H1 (cell line): ENCODE results near the gene ZBTB2. TPM values are rescaled to one million over a fixed set of nuclear protein-coding genes. Genes with fewer than 3 reads are reported as not detected.

ENCODE experiments used
- CTCF ChIA-PET: fragments of 300-600 bp; sonication (Branson Sonifier 250); formaldehyde crosslinking; loops from one replicate; lab custom pipeline; 2021; ENCODE audit not compliant: partially characterized antibody; lab: Charles Lee
- POLR2A ChIA-PET: fragments of 300-600 bp; sonication (Branson Sonifier 250); formaldehyde crosslinking; loops from one replicate; lab custom pipeline; 2021; ENCODE audit warnings: inconsistent platforms; ENCODE audit not compliant: partially characterized antibody; lab: Charles Lee
- DNase-seq, 2 experiments: peaks; one replicate each; pipeline versions ENCODE4 v3.0.0 to v3.0.0-alpha.2; 2010 to 2022; ENCODE audit warnings: low spot score in 2 of 2, low read depth in 1 of 2, mixed read lengths in 1 of 2
- FAIRE-seq: peaks from 2 replicates; lab custom pipeline; 2011; peaks lifted over from hg19 to GRCh38; lab: Jason Lieb, UNC
- H2AFZ ChIP-seq: 2 replicates; pipeline ENCODE4 v1.8.1; 2012; ENCODE audit warnings: low read length, inconsistent platforms
- H2AK5ac ChIP-seq: 2 replicates; pipeline ENCODE4 v1.6.1; 2013; ENCODE audit warnings: low read depth, low read length
- H2BK120ac ChIP-seq: replicated peaks from 2 replicates; pipeline ENCODE3; 2013; ENCODE audit warnings: low read depth, low read length, inconsistent platforms
- H2BK12ac ChIP-seq: 2 replicates; pipeline ENCODE4 v1.6.1; 2013; ENCODE audit warnings: low read depth, low read length
- H2BK15ac ChIP-seq: 2 replicates; pipeline ENCODE4 v1.6.1; 2013; ENCODE audit warnings: low read length
- H2BK20ac ChIP-seq: 2 replicates; pipeline ENCODE4 v1.6.1; 2013; ENCODE audit warnings: low read length
- H2BK5ac ChIP-seq: 2 replicates; pipeline ENCODE4 v1.6.1; 2013; ENCODE audit warnings: low read depth, low read length
- H3K14ac ChIP-seq: 2 replicates; pipeline ENCODE4 v1.6.1; 2013; ENCODE audit warnings: inconsistent platforms; ENCODE audit not compliant: insufficient read length
- H3K18ac ChIP-seq: 2 replicates; pipeline ENCODE4 v1.6.1; 2013; ENCODE audit warnings: low read length; ENCODE audit errors: extremely low read depth
- H3K23ac ChIP-seq: 2 replicates; pipeline ENCODE4 v1.6.1; 2013; ENCODE audit warnings: inconsistent platforms; ENCODE audit not compliant: insufficient read length
- H3K23me2 ChIP-seq: 2 replicates; pipeline ENCODE4 v1.6.1; 2013; ENCODE audit warnings: low read depth, low read length
- H3K27ac ChIP-seq: 2 replicates; pipeline ENCODE4 v1.6.1; 2011; ENCODE audit warnings: low read depth, low read length, inconsistent platforms
- H3K27me3 ChIP-seq, 4 experiments: replicated peaks in 1 of 4; 1 replicate in 1 of 4; 2 replicates in 3 of 4; pipeline versions ENCODE4 v1.6.1 to v1.8.1; 2011 to 2013; ENCODE audit warnings: low read length in 3 of 4, mild to moderate bottlenecking in 3 of 4, inconsistent platforms in 2 of 4, mixed read lengths in 2 of 4, moderate library complexity in 1 of 4; ENCODE audit not compliant: control insufficient read depth in 3 of 4, insufficient read depth in 3 of 4; ENCODE audit errors: extremely low read depth in 1 of 4
- H3K36me3 ChIP-seq, 4 experiments: 2 replicates each; pipeline versions ENCODE4 v1.6.1 to v1.8.1; 2011 to 2013; ENCODE audit warnings: mild to moderate bottlenecking in 4 of 4, low read length in 3 of 4, moderate library complexity in 2 of 4, control low read depth in 1 of 4, inconsistent platforms in 1 of 4; ENCODE audit not compliant: insufficient read depth in 4 of 4, control insufficient read depth in 2 of 4
- H3K4ac ChIP-seq: replicated peaks from 2 replicates; pipeline ENCODE3; 2013; ENCODE audit warnings: low read length, low read depth, mixed read lengths, inconsistent platforms; ENCODE audit not compliant: insufficient read length
- H3K4me1 ChIP-seq, 4 experiments: replicated peaks in 1 of 4; 1 replicate in 1 of 4; 2 replicates in 3 of 4; pipeline versions ENCODE4 v1.6.1 to v1.8.1; 2011 to 2013; ENCODE audit warnings: low read length in 3 of 4, inconsistent platforms in 2 of 4, mixed read lengths in 1 of 4; ENCODE audit not compliant: insufficient read depth in 4 of 4, control insufficient read depth in 3 of 4
- H3K4me2 ChIP-seq, 2 experiments: 2 replicates each; pipeline versions ENCODE4 v1.6.1 to v1.8.1; 2011 to 2013; ENCODE audit warnings: low read depth in 2 of 2, low read length in 2 of 2, control low read depth in 1 of 2, inconsistent platforms in 1 of 2, mild to moderate bottlenecking in 1 of 2; ENCODE audit not compliant: insufficient read depth in 1 of 2
- H3K4me3 ChIP-seq, 4 experiments: fragments of 200-600, 300-600 bp in 1 of 4; sonication (generic), shearing (Covaris generic), sonication (Bioruptor Twin) in 1 of 4; 2 replicates each; pipeline versions ENCODE4 v1.5.1 to v1.8.1; 2011 to 2016; ENCODE audit warnings: low read length in 4 of 4, low read depth in 3 of 4, control low read depth in 2 of 4, inconsistent platforms in 2 of 4, mild to moderate bottlenecking in 2 of 4, mixed read lengths in 1 of 4, moderate library complexity in 1 of 4; ENCODE audit not compliant: insufficient read depth in 2 of 4; ENCODE audit errors: extremely low read depth in 1 of 4
- H3K56ac ChIP-seq: replicated peaks from 2 replicates; pipeline ENCODE3; 2013; ENCODE audit warnings: low read depth, mild to moderate bottlenecking, mixed read lengths, low read length, inconsistent platforms; ENCODE audit not compliant: insufficient read length
- H3K79me1 ChIP-seq: 2 replicates; pipeline ENCODE4 v1.6.1; 2013; ENCODE audit warnings: low read depth, low read length, control low read depth
- H3K79me2 ChIP-seq, 2 experiments: 2 replicates each; pipeline versions ENCODE4 v1.6.1 to v1.8.1; 2012 to 2013; ENCODE audit warnings: low read length in 2 of 2, mild to moderate bottlenecking in 2 of 2, inconsistent platforms in 1 of 2; ENCODE audit not compliant: insufficient read depth in 2 of 2, control insufficient read depth in 1 of 2
- H3K9ac ChIP-seq, 4 experiments: replicated peaks in 1 of 4; 1 replicate in 1 of 4; 2 replicates in 3 of 4; pipeline versions ENCODE4 v1.6.1 to v1.8.1; 2011 to 2013; ENCODE audit warnings: low read depth in 3 of 4, low read length in 3 of 4, control low read depth in 2 of 4, mild to moderate bottlenecking in 2 of 4, moderate library complexity in 2 of 4, inconsistent platforms in 1 of 4; ENCODE audit errors: extremely low read depth in 1 of 4
- H3K9me3 ChIP-seq, 2 experiments: 2 replicates each; pipeline versions ENCODE4 v1.6.1 to v1.8.1; 2012 to 2013; ENCODE audit warnings: mild to moderate bottlenecking in 2 of 2, moderate library complexity in 2 of 2, control low read depth in 1 of 2, inconsistent platforms in 1 of 2, low read depth in 1 of 2, low read length in 1 of 2, mixed read lengths in 1 of 2; ENCODE audit not compliant: insufficient read depth in 2 of 2
- H4K20me1 ChIP-seq, 2 experiments: replicated peaks in 1 of 2; 2 replicates each; pipeline versions ENCODE3 to v1.8.1; 2011 to 2013; ENCODE audit warnings: inconsistent platforms in 2 of 2, low read length in 2 of 2, mild to moderate bottlenecking in 1 of 2; ENCODE audit not compliant: insufficient read depth in 2 of 2, control insufficient read depth in 1 of 2
- H4K5ac ChIP-seq: 2 replicates; pipeline ENCODE4 v1.6.1; 2013; ENCODE audit warnings: low read length, low read depth, mixed read lengths, inconsistent platforms; ENCODE audit not compliant: insufficient read length
- H4K8ac ChIP-seq: 2 replicates; pipeline ENCODE4 v1.8.0; 2013; ENCODE audit warnings: mild to moderate bottlenecking, moderate library complexity, low read length, inconsistent platforms; ENCODE audit not compliant: insufficient read depth; ENCODE audit errors: extremely low read depth
- H4K91ac ChIP-seq: replicated peaks from 2 replicates; pipeline ENCODE3; 2013; ENCODE audit warnings: low read length, mixed read lengths, inconsistent platforms; ENCODE audit not compliant: insufficient read length
- BACH1 ChIP-seq: IDR thresholded peaks from 2 replicates; pipeline ENCODE4 v1.6.1; 2012; ENCODE audit warnings: low read length, improper control_type of control experiment
- CHD1 ChIP-seq: IDR thresholded peaks from 2 replicates; pipeline ENCODE4 v1.6.1; 2012; ENCODE audit warnings: low read depth, low read length, improper control_type of control experiment
- EP300 ChIP-seq, 2 experiments: IDR thresholded peaks; 1 replicate in 1 of 2; 2 replicates in 1 of 2; pipeline ENCODE4 v1.6.1; 2011 to 2012; ENCODE audit warnings: low read depth in 2 of 2, low read length in 2 of 2, mild to moderate bottlenecking in 2 of 2, borderline replicate concordance in 1 of 2, inconsistent platforms in 1 of 2, moderate library complexity in 1 of 2
- JUN ChIP-seq: IDR thresholded peaks from 2 replicates; pipeline ENCODE4 v1.6.1; 2011; ENCODE audit warnings: low read depth, mild to moderate bottlenecking, improper control_type of control experiment, low read length
- MAX ChIP-seq: IDR thresholded peaks from 2 replicates; pipeline ENCODE4 v1.6.1; 2012; ENCODE audit warnings: inconsistent platforms
- NRF1 ChIP-seq: IDR thresholded peaks from 2 replicates; pipeline ENCODE4 v1.6.1; 2011; ENCODE audit warnings: mild to moderate bottlenecking, low read depth, low read length, improper control_type of control experiment
- RFX5 ChIP-seq: IDR thresholded peaks from 2 replicates; pipeline ENCODE4 v1.6.1; 2011; ENCODE audit warnings: low read depth, low read length, improper control_type of control experiment, borderline replicate concordance
- RXRA ChIP-seq: IDR thresholded peaks from 2 replicates; pipeline ENCODE4 v1.6.1; 2011; ENCODE audit warnings: low read depth, mild to moderate bottlenecking, low read length, moderate library complexity; ENCODE audit not compliant: insufficient read depth
- SIN3A ChIP-seq, 2 experiments: IDR thresholded peaks in 1 of 2; conservative IDR thresholded peaks in 1 of 2; 2 replicates each; pipeline ENCODE4 v1.6.1; 2011 to 2012; ENCODE audit warnings: low read length in 2 of 2, improper control_type of control experiment in 1 of 2, low read depth in 1 of 2, mild to moderate bottlenecking in 1 of 2
- TCF12 ChIP-seq: IDR thresholded peaks from 2 replicates; pipeline ENCODE4 v1.6.1; 2011; ENCODE audit warnings: low read depth, mild to moderate bottlenecking, low read length
- WGBS, 2 experiments: shearing (Covaris generic) in 1 of 2; methylation state at CpG; one replicate each; pipeline versions ENCODE4 v1.1.6 to v1.1.7; 2013 to 2015; ENCODE audit warnings: low lambda C conversion rate in 2 of 2, mixed read lengths in 2 of 2, inconsistent platforms in 1 of 2, low coverage in 1 of 2, missing lambda C conversion rate in 1 of 2; ENCODE audit not compliant: insufficient replicate concordance in 2 of 2, insufficient coverage in 1 of 2, insufficient read length in 1 of 2; ENCODE audit errors: extremely low coverage in 1 of 2, missing lambda C conversion rate in 1 of 2; 5-methylcytosine and 5-hydroxymethylcytosine counted together
- polyA plus RNA-seq, 7 experiments: library from polyadenylated mRNA; depleted of rRNA in 3 of 7; stranded (reverse) in 5 of 7; unstranded in 2 of 7; fragments of >200 nt in 5 of 7; fragments of 200-250 nt in 2 of 7; gene quantifications; 1 replicate in 5 of 7; 2 replicates in 1 of 7; 4 replicates in 1 of 7; pipeline versions ENCODE4 v1.2.1 to v1.2.3, GENCODE V29; 2011 to 2013; ENCODE audit warnings: missing spikeins in 2 of 7, mixed read lengths in 2 of 7
- total RNA-seq: library from RNA; stranded (reverse); fragmentation: NEBNext Ultra II Directional; extraction: Animal tissue kit (Norgen Biotek cat#: 25700); gene quantifications from 2 replicates; pipeline ENCODE4 v1.2.1, GENCODE V29; 2021

The ZBTB2 gene
- total and polyA plus RNA-seq, 2 of the 8 experiments (the other 6 are each of a cell fraction or from before 2014, with no cell fraction given) = 16.1 to 23.7 TPM

- Histone ChIP-seq H2AFZ (no peak overlapping the region), H3K4me1 (peaks cover 0 to 3% (median 0%) of the 10 kb centered on the region in 4 experiments; a peak in 3 of 7 replicates), H2BK12ac (no peak overlapping the region), H3K79me1 (no peaks in the 10 kb centered on the region; the same call in 1 of the 2 replicates), H2BK120ac (no peak overlapping the region), H2BK15ac (no peak overlapping the region), H2BK5ac (no peak overlapping the region), H4K20me1 (peaks cover 0 to 1% of the 10 kb centered on the region in 2 experiments), H2BK20ac (no peak overlapping the region), H3K27ac (no peak overlapping the region), H3K4ac (no peak overlapping the region), H3K56ac (no peak overlapping the region), H3K36me3 (no peaks in the 10 kb centered on the region), H3K23me2 (no peaks in the 10 kb centered on the region; the same call in 1 of the 2 replicates), H3K79me2 (no peaks in the 10 kb centered on the region; a peak in 1 of 4 replicates), H4K8ac (no peak overlapping the region), H3K14ac (no peak overlapping the region), H3K4me2 (no peak overlapping the region), H3K27me3 (peaks cover 0 to 6% (median 1%) of the 10 kb centered on the region in 4 experiments; a peak in 2 of 7 replicates), H3K9me3 (no peaks in the 10 kb centered on the region), H3K4me3 (no peak overlapping the region), H3K18ac (no peak overlapping the region), H4K91ac (no peak overlapping the region), H3K9ac (no peak overlapping the region), H3K23ac (no peak overlapping the region), H4K5ac (no peak overlapping the region), H2AK5ac (no peak overlapping the region)
- WGBS, 2 experiments = 92% methylated on average over 1 of the region's 1 CpG; no CpG with 5 or more reads in 1 of the 2 experiments
- POLR2A ChIA-PET = interaction anchor here (2.2 kb wide), 1 partner anchor 81 kb away, joined by 8 read pairs; the partner anchor contains the start of gene AKAP12
- DNase-seq = no peak
- FAIRE-seq = no peak
- CTCF ChIA-PET = interaction anchor here (1.1 to 8.7 kb wide), 2 partner anchors 66 to 304 kb away, joined by 3 to 133 read pairs; no protein-coding TSS in a partner anchor
- TF ChIP-seq MAX = no peak
- no peak for TF ChIP-seq SIN3A (conservative IDR thresholded peaks at IDR 0.05 in 1 of 2, IDR thresholded peaks at IDR 0.05 in 1 of 2; ENCODE audit: low read depth in 1 of 2, low read length in 2 of 2)
- no peak for TF ChIP-seq JUN
- TF ChIP-seq RFX5 = no peak
- TF ChIP-seq TCF12 = no peak
- TF ChIP-seq NRF1 = no peak
- TF ChIP-seq EP300 (IDR thresholded peaks at IDR 0.05; ENCODE audit: borderline replicate concordance in 1 of 2, low read depth in 2 of 2, low read length in 2 of 2) = no peak
- TF ChIP-seq BACH1 = no peak
- TF ChIP-seq CHD1 = no peak
- no peak for TF ChIP-seq RXRA
Observed at GRCh38 chr6:151321438-151321837, 69.9 kb downstream of the ZBTB2 start.
